ELR (cell line): ENCODE measurements around the gene KCNB1.
A peak's percentile ranks its signal among the peaks of the same experiment; 100 is the strongest.

Source experiments
- DNase-seq: peaks from one replicate; pipeline ENCODE4 v3.0.0-alpha.2; 2015; ENCODE audit warnings: low read depth

Gene KCNB1

DNA sequence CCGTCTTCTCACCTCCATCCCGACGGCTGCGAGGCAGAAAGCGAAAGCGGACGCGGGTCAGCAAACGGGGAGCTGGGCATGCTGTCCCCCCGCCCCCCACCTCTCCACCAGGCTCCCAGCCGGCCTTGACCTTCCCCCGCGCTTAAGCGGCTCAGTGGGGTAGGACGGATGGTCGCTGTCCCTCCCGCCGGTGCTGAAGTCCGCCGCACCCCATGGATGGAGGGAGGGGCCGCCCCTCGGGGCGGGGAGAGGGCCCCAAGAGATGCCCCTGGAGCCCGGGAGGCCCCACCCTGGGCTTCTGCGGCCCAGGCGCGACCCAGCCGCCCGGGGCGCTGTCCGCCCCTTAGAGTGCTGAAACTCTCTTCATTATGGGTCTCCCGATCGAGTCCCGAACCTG is at the start of gene KCNB1:
KCNB1 (minus strand) TSS at position 48 of the 397 bp plus-strand sequence. CDS start 188 bp downstream, outside the sequence.
- peak; percentile 50 for DNase-seq

DNA sequence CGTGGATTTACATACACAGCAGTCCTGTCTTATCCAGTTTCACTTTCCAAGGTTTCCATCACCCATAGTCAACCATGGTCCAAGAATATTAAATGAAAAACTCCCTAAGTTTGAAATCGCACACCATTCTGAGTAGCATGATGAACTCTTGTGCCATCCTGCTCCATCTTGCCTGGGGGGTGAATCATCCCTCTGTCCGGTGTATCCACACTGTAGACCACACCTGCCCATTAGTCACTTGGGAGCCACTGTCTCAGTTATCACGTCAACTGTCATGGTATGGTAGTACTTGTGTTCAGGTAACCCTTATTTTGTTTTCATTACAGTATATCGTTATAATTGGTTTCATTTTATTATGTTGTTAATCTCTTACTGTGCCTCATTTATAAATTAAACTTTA is 47.0 kb upstream of the KCNB1 start:
- DNase-seq: peak; percentile 26

DNA sequence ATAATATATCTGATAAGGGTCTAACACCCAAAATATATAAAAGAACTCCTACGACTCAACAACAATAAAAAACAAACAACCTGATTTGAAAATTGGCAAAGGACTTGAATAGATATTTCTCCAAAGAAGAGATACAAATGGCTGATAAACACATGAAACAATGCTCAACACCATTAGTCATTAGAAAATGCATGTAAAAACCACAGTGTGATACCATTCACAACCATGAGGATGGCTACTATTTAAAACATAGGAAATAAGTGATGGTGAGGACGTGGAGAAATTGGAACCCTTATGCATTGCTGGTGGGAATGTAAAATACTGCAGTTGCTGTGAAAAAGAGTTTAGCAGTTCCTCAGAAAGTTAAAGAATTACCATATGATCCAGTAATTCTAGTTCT is 44.1 kb upstream of the KCNB1 start:
- no peak for DNase-seq

DNA sequence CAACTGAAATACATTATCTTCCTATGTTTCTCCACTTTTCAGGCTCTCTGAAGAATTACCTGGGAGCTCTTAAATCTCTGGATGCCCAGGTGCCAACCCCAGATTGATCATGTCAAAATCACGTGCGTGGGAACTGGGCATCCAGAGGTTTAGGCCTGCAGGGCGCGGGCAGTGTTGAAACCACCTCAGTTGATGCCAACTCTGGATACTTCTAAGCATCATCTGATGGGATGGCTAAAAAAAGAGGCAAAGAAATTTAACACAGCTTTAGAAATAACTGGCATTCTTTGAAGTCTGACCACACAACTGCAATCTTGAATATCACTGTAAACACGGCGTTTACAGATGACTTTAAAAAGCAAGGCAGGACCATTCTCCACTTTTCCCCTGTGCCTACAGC is 43.6 kb upstream of the KCNB1 start:
- DNase-seq: no peak

DNA sequence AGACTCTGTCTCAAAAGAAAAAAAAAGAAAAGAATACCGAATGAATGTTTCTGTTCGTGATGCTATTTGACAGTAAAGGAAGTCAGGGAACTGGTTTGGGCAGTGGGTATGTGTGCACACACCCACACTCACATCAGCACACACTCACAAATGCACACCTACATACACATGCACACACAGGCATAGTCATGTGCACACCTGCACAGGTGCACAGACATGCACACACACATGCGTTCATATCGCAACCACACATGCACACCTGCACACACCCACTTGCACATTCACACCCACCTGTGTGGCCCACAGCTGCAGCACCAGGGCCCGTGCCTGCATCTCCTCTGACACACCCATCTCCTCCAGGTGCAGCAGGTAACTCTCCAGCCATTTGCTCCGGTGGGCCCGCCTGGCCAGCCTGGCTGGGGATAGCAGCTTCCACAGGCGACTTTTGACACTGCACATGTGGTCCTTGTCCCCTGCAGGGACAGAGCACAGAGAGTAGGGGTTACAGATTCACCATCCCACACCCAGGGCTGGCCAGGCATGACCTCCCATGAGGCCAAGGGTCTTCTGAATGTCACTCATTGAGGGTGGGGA is 41.4 kb upstream of the KCNB1 start:
- no peak for DNase-seq

DNA sequence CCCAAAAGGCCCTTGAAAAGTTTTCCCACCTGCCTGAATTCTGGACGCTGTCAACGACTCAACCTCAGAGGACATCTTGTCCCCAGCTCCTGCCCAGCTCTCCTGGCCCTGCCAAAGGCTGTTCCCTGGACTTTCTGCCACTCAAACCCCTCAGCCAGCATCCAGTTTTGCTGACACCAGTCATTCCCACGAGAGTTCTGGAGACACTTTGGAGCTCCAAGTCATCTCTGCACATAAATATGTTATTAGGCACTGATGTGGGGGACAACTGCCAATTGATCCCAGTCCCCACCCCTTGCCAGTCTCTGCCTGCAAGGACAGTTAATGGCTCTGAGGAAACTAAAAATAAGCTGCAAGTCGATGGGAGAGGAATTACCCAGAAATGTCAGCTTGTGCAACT is 38.9 kb upstream of the KCNB1 start:
- no peak for DNase-seq

DNA sequence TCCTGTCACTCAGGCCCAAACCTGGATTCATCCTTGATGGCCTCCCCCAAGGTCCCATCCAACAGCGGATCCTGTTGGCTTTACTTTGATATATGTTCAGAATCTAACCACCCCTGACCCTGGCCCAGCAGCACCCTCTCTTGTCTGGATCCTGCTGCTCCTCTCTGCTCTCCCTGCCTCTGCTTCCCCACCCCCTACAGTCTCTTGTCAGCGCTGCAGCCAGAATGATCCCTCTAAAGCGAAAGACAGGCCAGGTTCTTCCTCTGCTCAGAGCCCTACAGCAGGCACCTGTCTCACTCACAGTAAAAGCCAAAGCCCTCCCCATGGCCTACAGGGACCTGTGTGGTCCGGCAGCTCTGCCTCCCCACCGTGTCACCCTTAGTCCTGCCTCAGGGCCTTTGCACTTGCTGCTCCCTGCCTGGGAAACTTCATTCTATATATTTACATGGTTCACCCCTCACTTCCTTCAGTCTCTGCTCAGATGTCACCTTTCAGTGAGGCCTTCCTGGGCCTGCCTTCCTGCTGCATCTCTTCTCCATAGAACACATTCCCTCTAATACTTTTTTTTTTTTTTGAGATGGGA is 37.4 kb upstream of the KCNB1 start:
- DNase-seq: no peak

DNA sequence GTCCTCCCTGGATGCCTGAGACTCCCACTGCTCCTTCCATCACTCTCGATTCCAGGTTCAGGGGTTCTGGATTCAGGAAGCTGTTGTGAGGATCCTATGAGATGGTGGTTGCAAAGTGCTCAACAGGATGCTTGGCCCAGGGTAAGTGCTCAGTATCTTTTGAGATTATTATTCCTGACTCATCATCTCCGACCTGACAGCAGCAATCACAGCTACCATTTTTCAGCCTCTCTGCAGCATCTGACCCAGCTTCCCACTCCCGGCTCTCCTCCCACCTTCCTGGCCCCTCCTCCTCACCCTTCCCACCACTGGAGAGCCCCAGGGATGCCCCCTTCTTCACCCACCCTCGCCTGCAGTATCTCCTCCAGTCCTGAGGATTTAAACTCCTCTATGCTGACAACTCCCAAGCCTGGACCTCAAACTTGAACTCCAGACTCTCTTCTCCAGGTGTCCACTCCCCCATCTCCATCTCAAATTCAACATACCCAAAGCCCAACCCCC is 36.8 kb upstream of the KCNB1 start:
- DNase-seq: no peak

DNA sequence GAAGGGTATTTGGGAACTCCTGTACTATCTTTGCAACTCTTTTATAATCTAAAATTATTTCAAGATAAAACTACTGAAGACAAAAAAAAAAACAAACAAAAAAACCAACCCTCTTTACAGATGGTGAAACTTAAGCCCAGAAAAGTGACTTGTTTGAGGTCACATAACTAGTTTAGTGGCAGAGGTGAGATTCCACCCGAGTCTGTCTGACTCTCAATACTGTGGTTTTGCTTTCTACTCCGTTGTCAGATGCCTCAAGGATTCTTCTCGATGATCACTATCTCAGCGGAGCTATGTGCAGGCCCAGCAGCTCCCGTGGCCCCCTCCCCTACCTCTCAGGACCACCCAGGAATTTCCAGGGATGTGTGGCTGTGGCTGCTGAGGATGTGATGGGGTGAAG is 36.1 kb upstream of the KCNB1 start:
- DNase-seq: no peak

DNA sequence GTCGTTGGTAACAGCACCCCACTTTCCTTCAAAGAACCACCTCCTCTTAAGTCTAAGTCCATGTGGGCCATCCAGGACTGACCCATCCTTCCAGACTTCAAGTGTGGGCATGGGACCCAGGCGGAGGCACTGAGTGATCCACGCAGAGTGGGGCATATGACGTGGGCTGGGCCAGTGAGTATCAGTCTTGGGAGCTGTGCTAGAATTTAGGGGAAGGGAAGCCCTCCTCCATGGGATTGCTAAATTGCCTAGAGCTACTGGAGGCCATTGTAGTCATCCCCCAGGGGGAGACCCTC is 35.3 kb upstream of the KCNB1 start:
- DNase-seq: no peak

DNA sequence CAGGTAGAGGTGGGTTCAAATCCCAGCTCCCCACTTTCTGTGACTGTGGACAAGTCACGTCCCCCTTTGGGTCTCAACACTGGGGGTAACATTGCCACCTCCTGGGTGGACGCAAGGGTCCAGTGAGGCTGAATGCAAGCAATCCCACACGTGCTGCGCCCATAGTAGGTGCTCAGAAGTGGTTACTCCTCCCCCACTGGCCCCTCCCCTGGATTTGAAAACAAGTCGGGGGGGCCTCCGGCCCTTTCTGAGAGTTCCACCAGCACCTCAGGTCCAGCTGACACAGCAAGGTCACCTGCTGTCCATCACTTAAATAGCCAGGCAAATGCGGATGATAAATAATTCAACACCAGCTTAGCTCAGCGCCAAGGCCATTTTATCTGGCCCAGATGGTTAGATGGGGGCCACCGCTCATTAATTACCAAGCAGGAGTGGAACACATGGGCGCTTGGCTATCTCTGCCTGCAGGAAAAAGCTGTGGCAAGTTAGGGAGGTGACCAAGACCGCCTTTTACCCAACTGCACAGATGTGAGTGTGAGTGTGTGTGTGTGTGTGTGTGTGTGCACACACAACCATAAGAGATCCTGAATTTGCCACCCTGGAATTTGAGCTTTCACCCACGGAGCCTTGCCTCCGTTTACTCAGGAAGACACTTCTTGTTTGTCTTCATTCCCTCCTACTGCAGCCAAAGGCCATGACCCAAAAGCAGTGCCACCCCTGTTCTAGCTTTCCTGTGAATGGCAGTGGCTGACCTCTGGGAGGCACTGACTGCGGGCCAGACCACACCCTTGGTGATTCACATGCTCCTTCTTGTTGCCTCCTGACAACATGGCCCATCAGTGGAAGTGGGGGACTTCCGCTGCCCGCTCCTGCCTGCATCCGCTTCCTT is 34.7 kb upstream of the KCNB1 start:
- DNase-seq: peak; percentile 10

DNA sequence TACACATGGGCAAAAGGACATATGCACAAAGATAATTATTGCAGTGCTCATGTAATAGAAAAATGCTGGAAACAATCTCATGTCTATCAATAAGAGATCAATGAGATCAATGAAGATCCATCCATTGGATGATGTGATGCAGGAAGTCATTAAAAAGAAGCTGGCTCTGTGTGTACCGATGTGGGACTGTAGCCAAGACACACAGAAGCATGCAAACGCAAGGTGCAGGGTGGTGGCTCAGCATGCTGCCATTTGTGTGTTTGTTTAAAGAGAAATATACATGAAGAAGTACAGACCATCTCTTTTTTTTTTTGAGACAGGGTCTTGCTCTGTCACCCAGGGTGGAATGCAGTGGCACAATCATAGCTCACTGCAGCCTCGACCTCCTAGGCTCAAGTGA is 33.1 kb upstream of the KCNB1 start:
- no peak for DNase-seq

DNA sequence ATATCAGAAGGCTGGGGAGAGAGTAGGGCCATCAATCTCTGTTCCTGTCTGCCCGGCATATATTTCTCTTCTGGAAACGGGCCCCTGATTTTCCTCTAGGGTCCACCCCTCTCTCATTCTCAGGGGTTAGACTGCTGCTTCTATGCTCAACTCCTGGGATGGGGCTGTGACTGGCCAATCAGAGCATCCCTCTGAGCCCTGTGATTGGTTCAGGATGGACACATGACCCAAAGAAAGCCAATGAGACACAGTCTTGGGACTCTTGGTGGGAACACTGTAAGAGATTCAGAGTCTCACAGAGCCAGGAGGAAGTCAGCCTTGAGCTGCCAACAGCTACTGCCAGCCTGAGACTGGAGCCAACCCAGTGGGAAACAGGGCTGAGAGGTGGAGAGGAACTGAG is 31.0 kb upstream of the KCNB1 start:
- no peak for DNase-seq

DNA sequence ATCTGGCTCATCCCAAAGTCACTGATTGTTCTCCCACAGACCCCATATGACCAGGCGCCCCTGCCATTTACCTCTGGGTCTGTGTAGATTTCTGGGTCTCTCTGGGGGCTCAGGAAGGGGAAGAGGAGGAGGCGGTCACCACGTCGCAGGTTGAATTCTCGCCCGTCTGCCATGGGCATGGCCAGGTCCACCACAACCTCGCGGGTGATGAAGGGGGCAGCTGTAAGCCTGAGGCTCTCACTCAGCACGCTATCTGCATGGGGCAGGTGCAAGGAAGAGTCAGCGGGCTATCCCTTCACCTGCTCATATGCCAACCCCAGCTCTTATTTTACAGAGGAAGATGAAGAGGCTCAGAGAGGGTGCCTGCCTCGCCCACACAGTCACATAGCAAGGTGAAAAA is 30.5 kb upstream of the KCNB1 start:
- DNase-seq: no peak

DNA sequence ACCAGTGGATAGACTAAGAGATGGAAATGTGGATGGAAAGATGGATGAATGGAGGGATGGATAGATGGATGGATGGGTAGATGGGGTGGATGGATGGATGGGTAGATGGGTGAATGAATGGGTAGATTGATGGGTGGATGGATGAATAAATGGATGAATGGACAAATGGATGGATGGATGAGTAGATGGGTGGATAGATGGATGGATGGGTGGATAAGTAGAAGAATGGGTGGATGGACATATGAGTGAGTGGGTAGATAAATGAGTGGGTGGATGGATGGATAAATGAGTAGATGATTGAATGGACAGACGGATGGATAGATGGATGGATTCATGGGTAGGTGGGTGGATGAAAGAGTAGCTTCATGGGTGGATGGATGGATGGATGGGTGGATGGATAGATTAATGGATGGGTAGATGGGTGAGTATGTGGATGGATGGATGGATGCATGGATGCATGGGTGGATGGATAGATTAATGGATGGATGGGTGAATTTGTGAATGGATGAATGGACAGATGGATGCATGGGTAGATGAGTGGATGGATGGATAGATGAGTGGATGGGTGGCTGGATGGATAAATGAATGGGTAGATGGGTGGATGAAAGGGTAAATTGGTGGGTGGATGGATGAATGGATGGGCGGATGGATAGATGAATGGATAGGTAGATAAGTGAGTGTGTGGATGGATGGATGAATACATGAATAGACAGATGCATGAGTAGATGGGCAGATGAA is 29.5 kb upstream of the KCNB1 start:
- no peak for DNase-seq

DNA sequence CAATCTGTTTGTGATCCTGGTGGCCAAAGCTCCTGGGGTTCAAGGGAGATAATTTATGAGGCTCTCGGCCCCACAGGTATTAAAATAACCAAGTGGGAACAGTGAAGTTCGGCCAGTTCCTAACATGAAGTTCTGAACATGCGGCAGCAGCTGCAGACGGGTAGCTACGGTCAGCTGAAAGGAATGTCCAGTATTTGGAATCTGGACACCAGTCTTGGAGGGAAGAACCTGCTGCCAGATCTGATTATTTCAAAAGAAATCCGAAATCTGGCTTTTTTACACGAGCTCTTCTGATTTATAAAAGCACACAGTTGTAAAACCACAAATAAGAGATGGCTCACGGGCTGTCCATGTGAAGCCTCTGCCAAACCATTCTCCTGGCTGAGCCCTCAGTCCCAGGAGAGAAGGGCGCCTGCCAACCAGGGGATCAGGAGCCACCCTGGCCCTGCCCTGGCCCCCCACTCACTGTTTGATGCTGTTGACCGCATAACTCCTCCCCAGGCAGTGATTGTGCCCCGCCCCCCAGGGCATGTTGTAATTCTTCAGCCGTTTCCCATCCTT is 28.2 kb upstream of the KCNB1 start:
- peak; percentile 69 for DNase-seq

DNA sequence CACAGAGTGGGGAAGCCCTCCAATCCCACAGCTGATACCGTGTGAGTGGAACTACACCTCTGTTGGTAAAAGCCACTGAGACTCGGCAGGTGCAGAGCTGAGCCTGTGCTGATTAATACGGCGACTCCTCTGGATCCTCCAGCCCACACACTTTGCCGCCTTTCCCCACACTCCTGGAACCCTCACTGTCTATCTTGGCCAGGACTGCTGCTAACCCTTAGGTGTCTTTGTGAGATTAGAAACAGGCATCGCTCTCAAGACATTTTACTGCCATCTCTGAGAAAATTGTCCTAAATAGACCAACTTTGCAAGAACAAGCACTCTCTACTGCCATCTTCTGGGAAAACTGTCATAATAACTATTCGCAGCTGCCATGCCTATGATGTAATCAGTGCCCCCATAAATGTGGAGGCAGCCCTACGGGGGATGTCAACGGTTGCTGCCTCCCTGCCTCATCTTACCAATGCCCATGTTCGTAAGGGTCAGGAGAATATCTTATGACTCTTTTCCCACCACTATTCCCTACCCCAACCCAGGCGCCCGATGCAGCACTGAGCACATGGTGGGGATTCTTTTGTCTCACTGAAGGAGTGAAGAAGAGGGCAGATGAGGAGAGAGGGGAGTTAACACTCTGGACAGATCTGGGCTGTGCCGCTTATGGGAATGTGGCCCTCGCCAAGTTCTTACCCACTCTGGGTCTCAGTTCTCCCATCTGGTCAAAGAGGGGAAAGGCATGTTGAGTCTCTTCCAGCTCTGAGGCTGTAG is 26.1 kb upstream of the KCNB1 start:
- DNase-seq: peak; percentile 73

DNA sequence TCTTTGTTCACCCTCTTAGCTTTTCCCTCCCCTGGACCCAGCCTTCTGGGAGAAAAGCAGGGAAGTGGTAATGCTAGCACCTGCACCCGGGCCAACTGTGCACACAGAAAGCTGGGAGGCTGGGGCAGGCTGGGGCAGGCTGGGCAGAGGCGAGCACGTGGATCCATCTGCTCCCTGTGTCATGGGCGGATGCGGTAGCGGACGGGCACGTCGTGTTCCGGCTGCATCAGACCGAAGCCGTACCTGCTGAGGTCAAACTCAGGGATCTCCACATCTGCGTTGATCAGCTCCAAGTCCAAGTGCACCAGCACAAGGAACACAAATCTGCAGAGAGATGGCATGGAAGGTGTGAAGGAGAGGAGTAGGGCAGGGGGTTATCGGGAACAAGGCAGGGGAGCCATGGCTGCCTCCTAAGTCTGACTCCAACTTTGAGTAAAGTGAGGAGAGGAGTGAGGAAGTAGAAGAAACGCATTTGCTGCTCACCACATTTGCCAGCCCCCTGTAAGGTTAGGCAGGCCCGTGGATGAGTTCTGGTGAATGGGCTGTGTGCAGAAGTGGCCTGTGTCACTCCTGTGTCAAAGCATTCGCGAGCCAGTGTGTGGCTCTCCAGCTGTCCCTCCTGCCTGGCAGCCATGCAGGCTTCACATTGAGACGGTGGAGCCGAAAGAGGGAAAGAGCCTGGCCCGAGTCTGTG is 25.4 kb upstream of the KCNB1 start:
- no peak for DNase-seq

DNA sequence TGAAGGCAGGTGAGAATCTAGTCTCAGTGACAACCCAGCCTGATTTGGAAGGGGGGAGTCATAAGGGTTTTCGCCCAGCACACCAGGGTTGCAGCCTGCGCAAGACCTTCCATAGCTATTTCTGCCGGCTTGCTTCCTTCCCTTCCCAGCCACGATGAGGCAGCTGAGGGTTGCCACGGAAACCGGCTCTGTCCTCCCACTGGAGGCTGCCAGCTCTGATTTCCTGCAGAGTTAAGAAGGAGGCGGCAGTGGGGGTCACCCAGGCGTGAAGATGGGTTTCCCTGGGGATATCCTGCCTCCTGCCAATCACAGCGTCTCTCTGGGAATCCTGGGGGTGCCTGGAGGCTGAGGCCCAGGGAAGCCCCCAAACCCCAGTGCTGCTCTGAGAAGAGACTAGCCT is 23.1 kb upstream of the KCNB1 start:
- peak; percentile 45 for DNase-seq

DNA sequence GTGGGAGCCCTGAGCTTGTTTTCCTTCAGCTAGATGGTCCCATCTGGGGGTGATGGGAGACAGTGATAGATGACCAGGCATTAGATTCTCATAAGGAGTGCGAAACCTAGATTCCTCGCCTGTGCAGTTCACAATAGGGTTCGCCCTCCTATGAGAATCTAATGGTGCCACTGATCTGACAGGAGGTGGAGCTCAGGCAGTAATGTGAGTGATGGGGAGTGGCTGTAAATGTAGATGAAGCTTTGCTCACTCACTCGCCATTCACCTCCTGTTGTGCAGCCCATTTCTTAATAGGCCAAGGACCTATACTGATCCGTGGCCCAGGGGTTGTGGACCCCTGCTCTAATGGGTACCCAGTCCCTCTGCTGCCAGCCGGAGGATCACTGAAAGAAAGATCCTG is 20.7 kb upstream of the KCNB1 start:
- DNase-seq: no peak

DNA sequence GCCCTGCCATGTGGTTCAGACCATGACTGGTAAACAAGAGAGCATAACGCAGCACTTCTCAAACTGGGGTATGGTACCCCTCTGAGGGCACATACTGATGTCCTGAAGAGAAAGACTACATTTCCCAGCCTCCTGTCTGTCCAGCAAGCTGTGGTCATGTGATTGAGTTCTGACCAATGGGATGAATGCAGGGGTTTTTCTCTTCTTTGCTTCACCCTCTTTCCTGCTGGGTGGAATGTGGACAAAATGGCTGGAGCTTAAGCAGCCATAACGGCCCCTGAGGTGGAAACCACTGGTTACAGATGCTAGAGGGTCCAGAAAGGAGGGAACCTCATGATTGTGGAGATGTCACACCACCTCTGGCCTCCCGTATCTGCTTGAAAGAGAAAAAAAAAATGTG is 19.4 kb upstream of the KCNB1 start:
- DNase-seq: peak; percentile 58
